ENCODE data around the gene KEAP1.
"Not testable (repeated sequence)": the region's sequence is repeated elsewhere in the genome, so short reads cannot be mapped to it uniquely, and the experiment has no call there.

The KEAP1 gene

GRCh38 chr19:10500247-10500592 lies 2.9 kb downstream of the KEAP1 start:
- in situ Hi-C loops (cut with HindIII; ENCODE audit: low sequenced_read_pairs) = no loop called here

- in situ Hi-C loops (cut with HindIII; ENCODE audit: low sequenced_read_pairs) = no loop called here
Measured at GRCh38 chr19:10499550-10500246, 3.5 kb downstream of the KEAP1 start.

DNA sequence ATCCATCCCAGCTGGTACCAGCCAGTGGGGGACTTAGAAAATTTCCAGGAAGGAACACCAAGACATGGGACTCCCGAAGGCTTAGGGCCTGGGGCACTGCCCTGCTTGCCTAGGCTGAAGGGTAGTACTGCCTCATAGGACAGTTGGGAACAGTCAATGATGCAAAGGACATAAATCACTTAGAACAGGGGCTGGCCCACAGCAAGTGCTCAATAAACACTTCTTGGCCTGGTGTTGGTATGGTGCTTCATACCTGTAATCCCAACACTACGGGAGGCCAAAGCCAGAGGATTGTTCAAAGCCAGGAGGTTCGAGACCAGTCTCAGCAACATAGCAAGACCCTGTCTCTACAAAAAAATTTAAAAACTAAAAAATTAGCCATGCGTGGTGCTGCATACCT lies 5.8 kb downstream of the KEAP1 start:
- in situ Hi-C loops (cut with HindIII; ENCODE audit: low sequenced_read_pairs) = no loop called here

DNA sequence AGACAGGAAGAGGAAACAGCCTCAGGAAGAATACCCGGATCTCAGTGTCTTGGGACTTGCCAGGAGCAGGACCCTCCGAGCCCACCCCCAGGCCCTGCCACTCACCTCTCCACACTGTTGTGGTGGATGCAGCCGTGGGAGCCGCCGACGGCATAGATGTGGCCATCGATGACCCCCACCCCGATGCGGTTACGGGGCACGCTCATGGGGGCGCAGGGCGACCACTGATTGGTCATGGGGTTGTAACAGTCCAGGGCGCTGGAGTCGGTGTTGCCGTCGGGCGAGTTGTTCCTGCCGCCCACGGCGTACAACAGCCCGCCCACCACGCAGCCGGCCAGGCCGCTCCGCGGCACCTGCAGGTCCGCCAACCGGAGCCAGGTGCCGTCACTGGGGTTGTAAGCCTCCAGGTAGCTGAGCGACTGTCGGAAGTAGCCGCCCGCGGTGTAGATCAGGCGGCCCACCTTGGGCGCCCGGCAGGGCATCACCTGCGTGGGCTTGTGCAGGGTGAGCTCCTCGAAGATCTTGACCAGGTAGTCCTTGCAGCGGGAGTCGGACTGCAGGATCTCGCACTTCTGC lies 11.6 kb downstream of the KEAP1 start:
- in situ Hi-C loops (cut with HindIII; ENCODE audit: low sequenced_read_pairs) = no loop called here

- in situ Hi-C loops (cut with HindIII; ENCODE audit: low sequenced_read_pairs) = no loop called here
Measured at GRCh38 chr19:10486551-10486950, 16.6 kb downstream of the KEAP1 start.

DNA sequence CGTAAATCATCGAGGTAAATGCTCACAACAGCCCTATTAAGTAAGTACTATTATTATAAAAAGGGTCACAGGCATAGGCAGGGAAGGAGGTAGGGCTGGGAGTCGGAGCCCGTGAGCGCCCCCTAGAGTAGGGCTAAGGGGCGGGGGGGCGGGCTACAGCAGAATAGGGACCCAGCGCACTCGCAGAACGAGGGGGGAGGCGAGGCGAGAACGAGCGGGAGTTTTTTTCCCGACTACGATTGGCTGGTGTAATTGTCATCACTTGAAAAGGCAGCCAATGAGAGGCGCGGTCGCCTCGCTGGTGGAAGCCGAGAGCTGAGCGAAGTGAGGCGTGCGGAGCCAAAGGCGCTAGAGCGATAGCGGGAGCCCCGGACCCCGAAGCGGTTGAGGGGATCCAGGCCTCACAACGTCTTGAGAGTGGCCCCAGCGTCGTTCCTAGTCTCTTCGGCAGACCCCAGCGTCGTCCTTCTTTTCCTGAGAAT lies 24.2 kb downstream of the KEAP1 start:
- in situ Hi-C loops (cut with HindIII; ENCODE audit: low sequenced_read_pairs) = no loop called here

DNA sequence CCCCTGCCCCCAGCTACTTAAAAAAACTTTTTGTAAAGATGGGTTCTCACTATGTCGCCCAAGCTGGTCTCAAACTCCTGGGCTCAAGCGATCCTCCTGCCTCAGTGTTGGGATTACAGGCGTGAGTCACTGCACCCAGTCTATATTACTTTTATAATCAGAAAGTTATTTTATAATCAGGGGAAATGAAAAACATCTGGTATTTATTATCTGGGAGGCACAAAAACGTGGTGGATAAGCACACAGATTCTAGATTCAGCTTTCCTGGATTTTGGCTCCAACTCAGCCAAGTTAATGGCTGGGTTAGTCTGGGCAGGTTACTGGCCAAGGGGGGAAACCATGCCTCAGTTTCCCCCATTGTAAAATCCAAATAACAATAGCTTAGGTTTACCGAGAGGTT lies 24.7 kb downstream of the KEAP1 start:
- in situ Hi-C loops (cut with HindIII; ENCODE audit: low sequenced_read_pairs) = no loop called here

GRCh38 chr19:10474962-10475451 lies 28.1 kb downstream of the KEAP1 start:
- in situ Hi-C loops (cut with HindIII; ENCODE audit: low sequenced_read_pairs) = no loop called here

DNA sequence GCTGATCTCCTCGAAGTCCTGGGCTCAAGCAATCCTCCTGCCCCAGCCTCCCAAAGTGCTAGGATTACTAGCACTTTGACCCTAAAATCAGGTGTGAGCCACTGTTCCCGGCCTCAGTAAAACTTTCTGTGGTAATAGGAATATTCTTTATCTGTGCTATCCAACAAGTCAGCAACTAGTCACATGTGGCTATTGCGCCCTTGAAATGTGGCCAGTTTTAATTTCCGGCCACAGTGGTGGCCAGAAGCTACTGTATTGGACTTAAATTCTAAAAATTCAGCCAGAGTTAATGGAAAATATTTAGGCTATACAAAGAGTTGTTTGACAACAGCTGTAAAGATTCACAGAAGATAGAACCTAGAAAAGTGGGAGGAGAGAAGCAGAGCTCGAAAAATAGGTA lies 30.0 kb downstream of the KEAP1 start:
- in situ Hi-C loops (cut with HindIII; ENCODE audit: low sequenced_read_pairs) = no loop called here

DNA sequence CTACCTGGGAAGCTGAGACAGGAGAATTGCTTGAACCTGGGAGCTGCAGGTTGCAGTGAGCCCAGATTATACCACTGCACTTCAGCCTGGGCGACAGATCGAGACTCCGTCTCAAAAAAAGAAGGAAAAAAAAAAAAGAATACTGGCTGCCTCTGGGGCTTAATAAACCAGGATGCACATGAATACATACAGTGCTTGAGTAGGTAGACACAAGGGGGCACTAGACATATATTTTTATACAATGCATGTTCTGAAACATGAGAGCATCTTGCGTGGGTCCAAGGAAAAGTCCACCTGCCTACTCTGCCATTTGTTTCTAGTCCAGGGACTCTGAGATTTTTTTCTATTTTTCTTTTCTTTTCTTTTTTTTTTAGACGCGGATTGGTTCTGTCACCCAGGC lies 31.2 kb downstream of the KEAP1 start:
- in situ Hi-C loops (cut with HindIII; ENCODE audit: low sequenced_read_pairs) = no loop called here

- in situ Hi-C loops (cut with HindIII; ENCODE audit: low sequenced_read_pairs) = no loop called here
Measured at GRCh38 chr19:10468133-10468532, 35.0 kb downstream of the KEAP1 start.

GRCh38 chr19:10467104-10467706 lies 36.0 kb downstream of the KEAP1 start:
- in situ Hi-C loops (cut with HindIII; ENCODE audit: low sequenced_read_pairs) = no loop called here

- in situ Hi-C loops (cut with HindIII; ENCODE audit: low sequenced_read_pairs) = no loop called here
Measured at GRCh38 chr19:10464456-10464855, 38.7 kb downstream of the KEAP1 start.

- in situ Hi-C loops (cut with HindIII; ENCODE audit: low sequenced_read_pairs) = no loop called here
Measured at GRCh38 chr19:10462557-10462956, 40.6 kb downstream of the KEAP1 start.

GRCh38 chr19:10462042-10462441 lies 41.1 kb downstream of the KEAP1 start:
- in situ Hi-C loops (cut with HindIII; ENCODE audit: low sequenced_read_pairs) = not testable (repeated sequence)

GRCh38 chr19:10461047-10461949 lies 41.9 kb downstream of the KEAP1 start:
- in situ Hi-C loops (cut with HindIII; ENCODE audit: low sequenced_read_pairs) = no loop called here

- in situ Hi-C loops (cut with HindIII; ENCODE audit: low sequenced_read_pairs) = no loop called here
Measured at GRCh38 chr19:10460714-10461046, 42.5 kb downstream of the KEAP1 start.

DNA sequence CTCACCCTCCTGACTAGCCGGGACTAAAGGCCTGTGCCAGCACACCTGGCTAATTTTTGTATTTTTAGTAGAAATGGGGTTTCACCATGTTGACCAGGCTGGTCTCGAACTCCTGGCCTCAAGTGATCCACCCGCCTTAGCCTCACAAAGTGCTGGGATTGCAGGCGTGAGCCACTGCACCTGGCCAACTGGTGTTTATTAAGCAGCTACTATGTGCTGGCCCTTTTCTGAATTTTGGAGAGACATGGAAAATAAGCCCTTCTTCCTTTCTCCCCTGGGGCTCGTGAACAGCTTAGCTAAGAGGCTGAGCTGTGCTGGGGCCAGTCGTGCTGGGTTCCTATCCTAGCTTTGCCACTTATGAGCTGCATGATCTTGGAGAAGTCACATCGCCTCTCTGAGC lies 44.4 kb downstream of the KEAP1 start:
- in situ Hi-C loops (cut with HindIII; ENCODE audit: low sequenced_read_pairs) = not testable (repeated sequence)

- in situ Hi-C loops (cut with HindIII; ENCODE audit: low sequenced_read_pairs) = no loop called here
Measured at GRCh38 chr19:10454267-10454666, 48.9 kb downstream of the KEAP1 start.

GRCh38 chr19:10453852-10454251 lies 49.3 kb downstream of the KEAP1 start:
- in situ Hi-C loops (cut with HindIII; ENCODE audit: low sequenced_read_pairs) = no loop called here

Measured in DLD1 (cell line).